GM12891 (cell line): Measurements from ENCODE around the gene DHRS4.
"Not testable (repeated sequence)": the region's sequence is repeated elsewhere in the genome, so short reads cannot be mapped to it uniquely, and the experiment has no call there.

Source experiments
- DNase-seq: peaks from one replicate; pipeline ENCODE4 v3.0.0; 2011; ENCODE audit warnings: low spot score; ENCODE audit not compliant: insufficient read length
- FAIRE-seq: peaks from 2 replicates; lab custom pipeline; 2011; peaks lifted over from hg19 to GRCh38; lab: Jason Lieb, UNC
- PAX5 ChIP-seq: IDR thresholded peaks from 2 replicates; pipeline ENCODE4 v1.6.1; 2011; ENCODE audit warnings: low read length, moderate library complexity, mild to moderate bottlenecking; ENCODE audit not compliant: insufficient read depth, severe bottlenecking
- POLR2A ChIP-seq: IDR thresholded peaks from 2 replicates; pipeline ENCODE4 v1.6.1; 2011; ENCODE audit warnings: low read depth, low read length, control low read depth
- POLR2AphosphoS5 ChIP-seq: IDR thresholded peaks from 2 replicates; pipeline ENCODE4 v1.6.1; 2011; ENCODE audit warnings: low read depth, low read length, control low read depth
- POU2F2 ChIP-seq: IDR thresholded peaks from 2 replicates; pipeline ENCODE4 v1.6.1; 2011; ENCODE audit warnings: low read depth, mild to moderate bottlenecking, control low read depth, low read length, moderate library complexity
- SPI1 ChIP-seq: IDR thresholded peaks from 2 replicates; pipeline ENCODE4 v1.6.1; 2011; ENCODE audit warnings: low read depth, low read length, control low read depth
- TAF1 ChIP-seq: IDR thresholded peaks from 2 replicates; pipeline ENCODE4 v1.6.1; 2011; ENCODE audit warnings: low read depth, low read length, control low read depth

DHRS4 gene

GRCh38 chr14:23937203-23937602 is 16.4 kb upstream of the DHRS4 start:
- TF ChIP-seq TAF1 (no peak), PAX5 (no peak), POU2F2 (no peak), POLR2A (no peak), SPI1 (no peak), POLR2AphosphoS5 (no peak)
- no peak for FAIRE-seq
- no peak for DNase-seq

- FAIRE-seq, result no peak
- no peak for DNase-seq
- TF ChIP-seq TAF1 (no peak), PAX5 (no peak), POU2F2 (no peak), POLR2AphosphoS5 (no peak), SPI1 (no peak), POLR2A (no peak)
These were observed 14.7 kb upstream of the DHRS4 start for GRCh38 chr14:23938823-23939222.

GRCh38 chr14:23939607-23940326 is 13.8 kb upstream of the DHRS4 start:
- DNase-seq (no peak), FAIRE-seq (no peak)
- TF ChIP-seq POU2F2 (no peak), POLR2AphosphoS5 (no peak), SPI1 (peak; percentile 74)

GRCh38 chr14:23941230-23941629 is 12.3 kb upstream of the DHRS4 start:
- TF ChIP-seq PAX5 (no peak), POU2F2 (no peak), POLR2AphosphoS5 (no peak), TAF1 (no peak), SPI1 (no peak), POLR2A (no peak)
- no peak for DNase-seq
- FAIRE-seq, result no peak

- TF ChIP-seq TAF1 (no peak), POLR2A (no peak), PAX5 (no peak), POLR2AphosphoS5 (no peak), POU2F2 (no peak), SPI1 (no peak)
- DNase-seq (no peak), FAIRE-seq (no peak)
These were observed 11.9 kb upstream of the DHRS4 start for GRCh38 chr14:23941669-23942068.

- FAIRE-seq, result no peak
- TF ChIP-seq POLR2AphosphoS5 (no peak), POLR2A (no peak), PAX5 (no peak), TAF1 (no peak), POU2F2 (no peak), SPI1 (no peak)
These were observed 11.0 kb upstream of the DHRS4 start for GRCh38 chr14:23942587-23942986.

DNA sequence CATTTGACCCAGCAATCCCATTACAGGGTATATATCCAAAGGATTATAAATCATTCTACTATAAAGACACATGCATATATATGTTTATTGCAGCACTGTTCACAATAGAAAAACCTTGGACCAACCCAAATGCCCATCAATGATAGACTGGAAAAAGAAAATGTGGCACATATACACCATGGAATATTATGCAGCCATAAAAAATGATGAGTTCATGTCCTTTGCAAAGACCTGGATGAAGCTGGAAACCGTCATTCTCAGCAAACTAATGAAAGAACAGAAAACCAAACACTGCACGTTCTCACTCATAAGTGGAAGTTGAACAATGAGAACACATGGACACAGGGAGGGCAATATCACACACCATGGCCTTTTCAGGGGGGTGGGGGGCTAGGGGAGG is 4.5 kb upstream of the DHRS4 start:
- not testable (repeated sequence) for DNase-seq

More at GRCh38 chr14:23942587-23942986, 11.0 kb upstream of the DHRS4 start:
- DNase-seq, result no peak

DNA sequence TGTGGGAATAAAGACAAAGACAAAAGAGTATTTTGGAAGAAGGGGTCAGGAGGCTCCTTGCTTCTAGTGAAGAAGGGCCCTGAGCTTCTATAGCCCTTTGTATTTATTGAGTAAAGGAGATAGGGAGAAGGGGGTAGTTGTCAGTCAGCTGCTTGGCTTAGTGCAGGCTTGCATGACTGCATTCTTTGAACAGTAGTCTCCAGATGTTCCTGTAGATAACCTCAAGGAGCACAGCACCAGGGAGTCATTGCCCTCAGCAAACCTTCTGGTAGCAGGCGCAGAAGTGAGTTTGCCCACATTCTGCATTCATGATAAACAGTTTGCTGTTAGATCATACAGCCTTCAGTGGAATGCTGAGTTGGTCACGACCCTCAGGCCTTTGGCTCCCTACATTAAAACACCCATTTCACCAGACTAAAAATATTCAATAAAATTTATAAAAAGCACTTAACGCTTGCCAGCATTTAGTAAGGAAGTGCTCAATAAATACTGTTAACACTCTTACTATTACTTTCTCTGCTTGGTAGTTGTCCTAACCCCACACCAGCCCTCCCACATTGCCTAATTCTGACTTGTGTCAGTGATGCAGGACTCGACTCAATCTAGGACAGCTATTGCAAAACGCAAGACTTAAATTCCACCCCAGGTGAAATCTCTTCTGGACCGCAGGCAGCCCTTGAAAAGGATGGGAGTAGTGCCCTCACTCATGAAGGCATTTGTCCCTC is 3.0 kb upstream of the DHRS4 start:
- no peak for FAIRE-seq
- no peak for DNase-seq
- TF ChIP-seq PAX5 (no peak), POU2F2 (no peak), SPI1 (no peak), POLR2A (no peak), TAF1 (no peak), POLR2AphosphoS5 (no peak)

More for the DNA sequence above, 4.5 kb upstream of the DHRS4 start:
- FAIRE-seq, result not testable (repeated sequence)

- FAIRE-seq, DNase-seq: not testable (repeated sequence)
These were observed 2.5 kb upstream of the DHRS4 start for GRCh38 chr14:23951136-23951466.

- FAIRE-seq (no peak), DNase-seq (no peak)
These were observed 1.9 kb upstream of the DHRS4 start for GRCh38 chr14:23951590-23952201.

DNA sequence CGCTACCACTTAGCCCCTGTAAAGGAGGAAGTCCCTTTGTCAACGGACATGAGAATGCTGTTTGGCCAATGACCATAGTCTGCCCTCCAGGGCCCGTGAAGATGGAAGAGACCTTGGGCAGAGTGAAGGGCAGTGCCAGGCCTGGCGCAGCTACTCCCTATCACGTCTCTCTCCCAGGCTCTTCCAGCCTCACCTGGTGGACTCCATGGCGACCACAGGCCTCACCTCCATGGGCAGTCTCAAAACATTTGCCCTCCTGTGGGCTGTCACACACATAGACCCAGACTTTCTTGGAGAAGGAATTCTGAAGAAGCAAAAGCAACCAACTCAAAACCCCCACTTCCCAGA is 480 bp upstream of the DHRS4 start:
- not testable (repeated sequence) for FAIRE-seq, DNase-seq

More at GRCh38 chr14:23951590-23952201, 1.9 kb upstream of the DHRS4 start:
- TF ChIP-seq POU2F2 (no peak), TAF1 (no peak), POLR2A (no peak), PAX5 (no peak), SPI1 (no peak), POLR2AphosphoS5 (no peak)

DNA sequence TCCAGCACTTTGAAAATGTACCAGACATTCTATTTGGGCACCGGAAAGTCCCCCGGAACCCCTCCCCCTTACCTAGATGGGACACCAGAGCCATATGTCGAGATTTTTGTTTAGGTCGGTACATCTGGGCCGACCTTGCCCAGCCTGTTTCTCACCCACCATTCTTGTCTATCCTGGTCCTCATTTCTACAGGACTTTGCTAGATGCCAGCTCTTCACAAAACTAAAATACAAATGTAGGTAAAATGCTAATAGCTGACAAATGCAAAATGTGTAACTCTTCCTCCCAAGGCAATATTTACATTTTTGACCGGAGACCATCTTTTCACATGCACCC is 677 bp downstream of the DHRS4 start:
- not testable (repeated sequence) for DNase-seq, FAIRE-seq

- DNase-seq, FAIRE-seq: not testable (repeated sequence)
These were observed 1.4 kb downstream of the DHRS4 start for GRCh38 chr14:23954965-23955364.

- FAIRE-seq, result not testable (repeated sequence)
These were observed 2.2 kb downstream of the DHRS4 start for GRCh38 chr14:23955811-23956210.

GRCh38 chr14:23957913-23958569 is 4.5 kb downstream of the DHRS4 start:
- not testable (repeated sequence) for DNase-seq, FAIRE-seq

More at GRCh38 chr14:23955811-23956210, 2.2 kb downstream of the DHRS4 start:
- DNase-seq, result not testable (repeated sequence)

- DNase-seq, FAIRE-seq: not testable (repeated sequence)
These were observed 7.3 kb downstream of the DHRS4 start for GRCh38 chr14:23960899-23961298.
